NCI-H128 (cell line): ENCODE measurements around the gene ERLIN1.

Experiments used
- DNase-seq: peaks from one replicate; lab custom pipeline; 2025; ENCODE audit not compliant: unreplicated experiment; lab: John Stamatoyannopoulos, UW

The ERLIN1 gene

GRCh38 chr10:100185364-100186252, at the start of gene ERLIN1:
TSS of gene ERLIN1 (minus strand) at chr10:100186029. CDS start at chr10:100185626, 403 bp downstream.
- peak; percentile 81 for DNase-seq

GRCh38 chr10:100232101-100232500, 46.3 kb upstream of the ERLIN1 start:
- no peak for DNase-seq

- DNase-seq: no peak
These were observed 44.1 kb upstream of the ERLIN1 start for GRCh38 chr10:100229819-100230422.

- DNase-seq: no peak
These were observed 38.0 kb upstream of the ERLIN1 start for GRCh38 chr10:100223879-100224278.

- no peak for DNase-seq
These were observed 36.7 kb upstream of the ERLIN1 start for GRCh38 chr10:100222529-100222928.

- DNase-seq: no peak
These were observed 30.2 kb upstream of the ERLIN1 start for GRCh38 chr10:100216006-100216405.

- DNase-seq: no peak
These were observed 23.5 kb upstream of the ERLIN1 start for GRCh38 chr10:100209303-100209702.

GRCh38 chr10:100208276-100208675, 22.4 kb upstream of the ERLIN1 start:
- no peak for DNase-seq

- no peak for DNase-seq
These were observed 18.5 kb upstream of the ERLIN1 start for GRCh38 chr10:100204370-100204769.

GRCh38 chr10:100201549-100201948, 15.7 kb upstream of the ERLIN1 start:
- no peak for DNase-seq

- no peak for DNase-seq
These were observed 8.9 kb upstream of the ERLIN1 start for GRCh38 chr10:100194711-100195110.

- DNase-seq: no peak
These were observed 6.5 kb upstream of the ERLIN1 start for GRCh38 chr10:100192350-100192749.

- no peak for DNase-seq
These were observed 704 bp upstream of the ERLIN1 start for GRCh38 chr10:100186253-100187212.

GRCh38 chr10:100184840-100185239, 989 bp downstream of the ERLIN1 start:
- DNase-seq: no peak

GRCh38 chr10:100184426-100184825, 1.4 kb downstream of the ERLIN1 start:
- no peak for DNase-seq

GRCh38 chr10:100183481-100183880, 2.3 kb downstream of the ERLIN1 start:
- no peak for DNase-seq

- no peak for DNase-seq
These were observed 2.9 kb downstream of the ERLIN1 start for GRCh38 chr10:100182908-100183307.

GRCh38 chr10:100182281-100182680, 3.5 kb downstream of the ERLIN1 start:
- DNase-seq: no peak

GRCh38 chr10:100175875-100176274, 10.0 kb downstream of the ERLIN1 start:
- no peak for DNase-seq

- DNase-seq: no peak
These were observed 10.8 kb downstream of the ERLIN1 start for GRCh38 chr10:100174699-100175677.
